GM12801 (cell line): ENCODE data around the gene TMEM240.

ENCODE experiments used
- TF ChIP-seq, protein P1 (sequence below): IDR thresholded peaks from one replicate; pipeline ENCODE4 v1.5.1; 2011; ENCODE audit warnings: control low read depth; ENCODE audit not compliant: insufficient read length; ENCODE audit errors: extremely low read depth

The TMEM240 gene

DNA sequence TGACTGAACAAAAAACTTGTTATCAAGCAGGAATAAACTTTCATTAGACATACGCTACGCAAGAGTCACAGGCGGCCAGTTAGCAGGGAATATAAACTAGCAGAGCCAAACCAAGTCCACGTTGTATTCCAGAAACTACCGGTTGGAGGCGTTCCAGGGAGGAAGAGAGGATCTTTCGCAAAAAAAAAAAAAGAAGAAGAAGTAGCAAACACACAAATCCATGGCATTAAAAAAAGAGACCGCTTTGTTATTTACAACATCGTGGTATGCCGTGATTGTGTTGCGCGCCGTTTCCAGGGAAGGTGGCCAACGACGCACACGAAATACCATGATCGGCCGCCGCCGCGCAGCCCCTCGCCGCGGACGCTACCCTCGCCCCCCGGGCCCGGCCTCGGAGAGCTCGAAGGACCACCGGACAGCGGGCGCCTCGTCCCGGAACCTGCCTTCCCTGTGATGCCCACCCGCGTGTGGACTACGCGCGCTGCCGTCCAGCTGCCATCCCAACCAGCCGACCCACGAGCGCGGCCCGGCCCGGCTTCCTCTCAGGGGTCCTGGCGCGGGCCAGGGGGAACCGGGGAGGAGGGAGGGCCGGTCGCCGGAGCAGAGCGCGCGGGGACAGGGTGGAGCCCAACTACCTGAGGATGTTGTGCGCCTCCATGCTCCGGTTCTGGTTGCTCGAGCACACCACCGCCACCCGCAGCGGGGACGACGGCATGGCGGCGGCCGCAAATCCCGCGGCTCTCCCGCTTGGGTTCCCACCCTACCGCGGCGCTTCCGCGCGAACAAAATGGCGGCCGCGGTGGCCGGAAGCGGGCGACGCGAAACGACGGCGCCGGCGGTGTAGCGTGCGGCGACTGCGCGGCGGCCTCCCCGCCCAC is 33.7 kb upstream of the TMEM240 start:
- TF ChIP-seq, protein P1, sequence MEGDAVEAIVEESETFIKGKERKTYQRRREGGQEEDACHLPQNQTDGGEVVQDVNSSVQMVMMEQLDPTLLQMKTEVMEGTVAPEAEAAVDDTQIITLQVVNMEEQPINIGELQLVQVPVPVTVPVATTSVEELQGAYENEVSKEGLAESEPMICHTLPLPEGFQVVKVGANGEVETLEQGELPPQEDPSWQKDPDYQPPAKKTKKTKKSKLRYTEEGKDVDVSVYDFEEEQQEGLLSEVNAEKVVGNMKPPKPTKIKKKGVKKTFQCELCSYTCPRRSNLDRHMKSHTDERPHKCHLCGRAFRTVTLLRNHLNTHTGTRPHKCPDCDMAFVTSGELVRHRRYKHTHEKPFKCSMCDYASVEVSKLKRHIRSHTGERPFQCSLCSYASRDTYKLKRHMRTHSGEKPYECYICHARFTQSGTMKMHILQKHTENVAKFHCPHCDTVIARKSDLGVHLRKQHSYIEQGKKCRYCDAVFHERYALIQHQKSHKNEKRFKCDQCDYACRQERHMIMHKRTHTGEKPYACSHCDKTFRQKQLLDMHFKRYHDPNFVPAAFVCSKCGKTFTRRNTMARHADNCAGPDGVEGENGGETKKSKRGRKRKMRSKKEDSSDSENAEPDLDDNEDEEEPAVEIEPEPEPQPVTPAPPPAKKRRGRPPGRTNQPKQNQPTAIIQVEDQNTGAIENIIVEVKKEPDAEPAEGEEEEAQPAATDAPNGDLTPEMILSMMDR: no peak

DNA sequence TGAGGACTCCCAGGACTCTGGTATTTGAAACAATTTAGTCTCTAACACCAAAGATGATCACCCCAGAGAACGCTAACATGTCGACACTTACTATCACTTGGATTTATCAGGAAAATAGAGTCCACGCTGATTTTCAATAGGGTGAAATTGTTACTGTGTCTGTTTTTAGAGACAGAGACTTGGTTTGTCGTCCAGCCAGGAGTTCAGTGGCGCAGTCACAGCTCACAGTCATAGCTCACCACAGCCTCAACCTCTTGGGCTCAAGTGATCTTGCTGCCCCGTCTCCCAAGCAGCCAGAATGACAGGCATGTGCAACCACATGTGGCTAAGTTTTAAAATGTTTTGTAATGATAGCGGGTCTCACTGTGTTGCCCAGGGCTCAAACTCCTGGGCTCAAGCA is 28.9 kb upstream of the TMEM240 start:
- TF ChIP-seq, protein P1: no peak

DNA sequence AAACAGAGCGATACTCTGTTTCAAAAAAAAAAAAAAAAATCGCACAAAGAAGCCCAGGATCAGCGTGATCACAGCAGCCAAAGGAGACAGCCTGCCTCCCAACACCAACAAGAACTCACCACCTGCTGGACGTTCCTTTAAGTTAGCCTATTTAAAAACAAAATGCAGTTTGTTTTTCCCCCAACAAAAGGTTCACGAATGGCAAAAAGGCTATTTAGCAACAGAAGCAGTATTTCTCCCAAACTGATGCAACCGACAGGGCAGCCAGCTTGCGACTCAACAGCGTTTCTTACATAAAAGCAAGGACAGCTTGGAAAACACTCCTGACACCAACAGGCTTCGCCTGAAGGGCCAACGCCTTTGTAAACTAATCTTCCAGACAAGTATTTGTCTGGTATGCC is 27.5 kb upstream of the TMEM240 start:
- TF ChIP-seq, protein P1: no peak

DNA sequence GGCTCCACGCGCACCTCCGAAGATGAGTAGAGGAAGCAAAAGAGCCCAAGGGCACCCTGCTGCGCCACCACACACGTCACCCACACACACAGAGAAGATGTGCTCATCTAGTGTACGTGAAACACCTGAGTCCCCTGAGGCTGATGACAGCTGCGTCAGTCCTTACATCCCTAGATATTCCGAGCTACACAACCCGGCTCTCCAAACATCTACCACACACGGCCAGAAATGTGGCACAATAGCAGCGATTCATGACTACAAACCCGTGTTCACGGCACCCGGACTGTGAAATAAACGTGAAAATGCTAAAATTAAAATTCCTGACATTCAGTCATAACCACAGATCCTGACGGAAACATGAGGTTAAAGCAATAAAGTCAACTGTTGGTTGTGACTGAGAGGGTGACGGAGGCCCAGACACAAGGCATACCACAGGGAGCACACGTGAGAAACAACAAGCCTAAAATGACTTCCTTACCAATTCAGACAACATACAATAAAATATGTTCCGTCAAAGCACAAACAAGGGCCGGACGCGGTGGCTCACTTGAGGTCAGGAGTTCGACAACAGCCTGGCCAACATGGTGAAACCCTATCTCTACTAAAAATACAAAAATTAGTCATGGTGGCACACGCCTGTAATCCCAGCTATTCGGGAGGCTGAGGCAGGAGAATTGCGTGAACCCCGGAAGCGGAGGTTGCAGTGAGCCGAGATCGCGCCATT is 26.9 kb upstream of the TMEM240 start:
- TF ChIP-seq, protein P1: no peak

DNA sequence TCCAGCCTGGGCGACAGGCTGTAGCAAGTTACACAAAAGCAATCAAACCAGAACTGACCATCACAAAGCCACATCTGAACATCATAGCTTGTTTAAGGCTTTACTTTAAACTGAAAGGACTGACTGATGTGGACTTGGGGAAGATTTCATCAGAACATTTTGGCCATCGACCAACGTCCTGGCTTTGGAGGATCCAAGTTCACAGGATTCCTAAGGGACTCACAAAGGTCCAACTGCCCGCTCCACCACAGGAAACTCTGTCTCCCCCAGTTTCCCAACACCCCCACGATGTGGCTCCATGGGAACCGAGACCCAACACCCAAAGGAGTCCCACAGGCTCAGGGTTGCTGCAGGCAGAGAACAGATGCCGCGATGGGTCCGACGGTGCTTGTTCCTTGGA is 24.9 kb upstream of the TMEM240 start:
- TF ChIP-seq, protein P1: no peak

DNA sequence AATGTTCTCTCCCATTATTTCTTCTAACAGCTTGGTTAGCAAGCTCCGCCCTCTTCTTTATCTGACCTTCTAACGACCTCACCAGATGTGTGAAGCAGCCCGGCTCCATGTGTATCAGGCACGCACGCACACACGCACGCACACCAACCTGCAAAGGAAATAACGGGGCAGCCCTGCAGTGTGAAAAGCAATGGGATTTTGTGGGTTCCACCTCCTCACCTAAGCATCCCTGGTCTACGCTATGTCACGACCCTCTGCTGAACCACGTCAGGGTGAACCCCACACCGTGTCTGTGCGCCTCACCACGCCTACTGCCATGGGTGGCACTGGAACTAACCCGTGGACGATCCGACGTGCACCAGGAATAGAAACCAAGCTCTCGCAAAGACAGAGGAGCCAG is 23.8 kb upstream of the TMEM240 start:
- TF ChIP-seq, protein P1: no peak

DNA sequence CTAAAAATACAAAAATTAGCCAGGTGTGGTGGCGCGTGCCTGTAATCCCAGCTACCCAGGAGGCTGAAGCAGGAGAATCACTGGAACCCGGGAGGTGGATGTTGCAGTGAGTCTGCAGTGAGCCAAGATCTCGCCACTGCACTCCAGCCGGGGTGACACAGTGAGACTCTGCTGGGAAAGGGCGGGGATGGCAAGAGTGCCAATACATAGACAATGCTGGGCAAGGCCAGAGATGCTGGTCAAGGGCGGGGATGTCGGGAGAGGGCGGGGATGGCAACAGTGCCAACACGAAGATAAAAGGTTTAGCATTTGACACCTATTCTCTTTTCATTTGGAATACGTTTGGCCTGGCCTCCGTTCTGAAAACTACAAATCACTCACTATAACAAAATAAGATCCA is 23.3 kb upstream of the TMEM240 start:
- TF ChIP-seq, protein P1: no peak
